Activated CD8-positive, alpha-beta memory T cell treated with anti-CD3 and anti-CD28 coated beads for 1 hour (primary cell): ENCODE results near the gene MAVS.
A peak's percentile ranks its signal among the peaks of the same experiment; 100 is the strongest.
"Not testable (repeated sequence)": the region's sequence is repeated elsewhere in the genome, so short reads cannot be mapped to it uniquely, and the experiment has no call there.

Experiments used
- DNase-seq, 2 donors: peaks; one replicate each; pipeline ENCODE4 v3.0.0-alpha.2; 2020; ENCODE audit warnings: low read depth in 1 of 2; ENCODE audit errors: extremely low read depth in 1 of 2

MAVS gene

GRCh38 chr20:3814928-3815495 is 31.6 kb upstream of the MAVS start:
- DNase-seq, result no peak

DNA sequence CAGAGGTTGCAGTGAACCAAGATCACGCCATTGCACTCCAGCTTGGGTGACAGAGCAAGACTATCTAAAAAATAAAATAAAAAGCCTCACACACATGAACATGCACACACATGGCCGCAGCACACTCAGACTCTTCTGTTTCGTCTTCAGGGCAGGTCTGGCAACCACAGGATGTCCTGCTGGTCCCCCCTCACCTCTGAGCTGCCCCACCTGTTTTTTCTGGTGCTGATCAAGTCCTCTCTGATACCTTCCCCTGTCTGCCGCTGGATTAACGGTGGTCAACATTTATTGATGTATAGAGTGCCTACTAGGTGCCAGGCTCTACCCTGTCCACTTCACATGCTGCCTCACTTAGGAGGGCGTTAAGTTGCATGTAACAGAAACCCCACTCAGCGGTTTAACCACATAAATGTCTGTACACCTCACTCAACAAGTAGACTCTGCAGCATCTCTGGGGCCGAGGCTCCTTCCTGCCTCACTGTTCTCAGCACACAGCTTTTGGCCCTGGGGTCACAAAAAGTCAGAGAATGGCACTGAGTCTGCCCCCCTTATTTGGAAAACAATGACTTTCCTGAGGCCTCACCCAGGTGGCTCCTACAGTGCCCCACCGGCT is 30.8 kb upstream of the MAVS start:
- DNase-seq, result no peak

DNA sequence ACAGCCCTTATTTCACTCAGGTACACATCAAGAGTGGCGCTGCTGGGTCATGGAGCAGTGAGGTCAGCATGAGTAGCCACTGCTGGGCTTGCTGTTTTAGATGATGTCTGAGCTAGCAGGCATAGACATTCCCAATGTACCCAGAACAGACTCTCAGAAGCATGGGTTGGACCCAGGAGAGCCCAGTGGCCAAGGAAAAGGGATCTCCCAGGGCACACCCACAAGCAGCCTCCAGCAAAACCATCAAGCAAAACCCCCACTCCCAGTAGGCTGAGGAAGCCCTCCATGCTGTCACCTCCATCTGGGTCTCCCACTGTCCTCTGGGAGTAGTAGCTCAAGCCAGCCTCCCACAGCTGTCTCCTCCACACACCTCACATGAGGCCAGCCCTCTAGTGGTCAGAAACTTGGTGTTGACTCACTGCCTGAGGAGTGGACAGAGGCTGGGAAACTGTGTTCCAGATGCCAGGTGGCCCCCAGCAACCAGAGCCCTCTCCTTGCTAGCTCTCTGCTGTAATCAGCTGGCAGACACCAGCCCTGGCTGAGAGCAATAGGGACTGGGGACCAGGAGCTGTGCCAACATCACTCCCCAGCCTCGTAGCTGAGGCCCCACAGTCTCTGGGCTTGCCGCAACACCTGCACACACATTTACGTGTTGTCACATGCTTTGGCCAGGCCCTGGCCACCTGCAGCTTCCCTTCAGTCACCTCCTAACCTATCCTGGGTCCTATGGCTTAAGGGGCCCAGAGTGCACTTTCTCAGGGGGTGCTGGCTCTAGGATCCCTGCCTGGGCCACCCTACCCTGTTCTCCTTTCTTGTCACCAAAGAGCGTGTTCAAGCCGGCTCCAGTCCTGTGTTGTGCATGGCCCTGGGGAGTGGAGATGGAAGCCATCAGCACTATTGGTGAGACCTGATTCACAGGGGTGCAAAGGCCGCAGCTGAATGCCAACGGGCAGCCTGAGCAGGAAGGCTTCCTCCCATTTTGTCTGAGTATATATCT is 28.2 kb upstream of the MAVS start:
- DNase-seq, result no peak

DNA sequence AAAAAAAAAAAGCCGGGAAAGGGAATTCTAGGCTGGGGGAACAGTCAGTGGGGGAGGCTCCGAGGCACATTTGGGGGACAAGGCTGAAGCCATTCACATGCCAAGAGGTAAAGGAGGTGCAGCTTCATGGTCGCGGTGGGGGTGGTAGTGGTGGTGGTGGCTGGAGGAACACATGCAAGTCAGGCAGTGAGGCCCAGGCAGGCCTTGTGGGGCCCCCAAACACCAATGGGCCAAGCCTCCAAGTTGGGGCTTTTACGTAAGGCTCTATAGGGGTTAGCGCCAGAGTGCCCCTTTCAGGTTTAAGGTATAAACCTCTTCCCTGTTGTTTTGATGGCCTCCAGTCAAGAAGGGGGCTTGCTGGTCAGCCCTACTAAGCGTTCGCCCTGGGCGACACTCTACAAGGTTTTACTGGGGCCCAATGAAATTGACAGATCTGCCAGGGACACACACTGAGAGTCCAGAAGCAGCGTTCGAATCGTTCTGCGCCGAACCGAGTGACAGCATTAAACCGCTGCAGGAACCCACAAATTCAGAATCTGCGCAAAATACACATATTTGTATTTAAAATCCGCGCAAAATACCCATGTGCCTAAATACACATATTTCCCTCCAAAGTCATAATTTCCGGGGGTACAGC is 27.1 kb upstream of the MAVS start:
- no peak for DNase-seq

DNA sequence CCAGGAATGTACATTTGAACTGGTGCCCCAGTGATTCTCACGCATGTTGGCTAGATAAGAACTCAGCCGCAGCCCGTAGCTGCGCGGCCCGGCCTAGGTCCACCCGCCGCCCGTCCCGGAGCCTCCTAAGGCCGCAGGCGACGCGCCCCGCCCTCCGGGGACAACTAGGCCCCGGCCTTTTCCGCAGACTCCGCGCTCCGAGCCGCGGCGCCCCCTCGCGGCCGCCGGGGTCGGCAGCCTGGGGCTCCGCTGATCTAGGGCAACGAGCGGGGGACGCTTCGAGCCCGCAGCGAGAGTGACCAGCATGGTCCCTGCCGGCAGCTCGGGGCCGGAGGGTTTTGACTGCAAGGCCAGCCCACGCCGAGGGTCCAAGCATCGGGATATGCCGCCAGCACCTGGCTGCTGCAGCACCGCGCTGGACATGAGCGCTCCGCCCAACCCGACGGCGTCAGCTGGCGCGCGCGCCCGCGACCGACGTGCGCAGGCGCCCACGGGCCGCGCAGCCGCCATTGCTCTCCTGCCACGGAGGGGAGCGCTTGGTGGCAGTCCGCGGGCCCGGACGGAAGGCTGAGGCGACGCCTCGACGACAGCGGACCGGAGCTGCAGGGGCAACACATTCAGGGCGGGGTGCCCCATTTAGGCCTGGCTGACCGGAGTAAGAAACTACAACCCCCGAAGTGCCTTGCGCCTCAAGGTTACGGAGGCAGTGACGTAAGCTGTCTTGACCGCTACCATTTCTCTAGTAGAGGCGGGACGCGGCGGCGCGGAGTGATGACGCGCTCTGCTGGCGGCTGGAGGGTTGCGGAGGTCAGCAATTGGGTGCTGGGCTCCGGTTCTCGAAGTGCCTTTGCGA is 26.4 kb upstream of the MAVS start, which contains the start of gene AP5S1:
AP5S1 (plus strand) TSS at position 500 of the 853 bp plus-strand sequence. CDS start 1,571 bp downstream, outside the sequence.
- DNase-seq, result peak; percentile 82 to 83

GRCh38 chr20:3820901-3821727 is 25.5 kb upstream of the MAVS start:
- no peak for DNase-seq

- DNase-seq, result no peak
Measured at GRCh38 chr20:3821996-3822395, 24.6 kb upstream of the MAVS start.

DNA sequence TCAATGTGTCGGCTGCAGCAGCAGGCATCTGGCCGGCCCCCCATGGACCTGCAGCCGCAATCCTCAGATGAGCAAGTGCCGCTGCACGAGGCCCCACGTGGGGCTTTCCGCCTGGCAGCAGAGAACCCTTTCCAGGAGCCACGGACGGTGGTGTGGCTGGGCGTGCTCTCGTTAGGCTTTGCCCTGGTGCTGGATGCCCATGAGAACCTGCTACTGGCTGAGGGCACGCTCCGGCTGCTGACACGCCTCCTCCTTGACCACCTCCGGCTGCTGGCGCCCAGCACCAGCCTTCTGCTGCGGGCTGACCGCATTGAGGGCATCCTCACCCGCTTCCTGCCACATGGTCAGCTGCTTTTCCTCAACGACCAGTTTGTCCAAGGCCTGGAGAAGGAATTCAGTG is 22.8 kb upstream of the MAVS start:
- no peak for DNase-seq

DNA sequence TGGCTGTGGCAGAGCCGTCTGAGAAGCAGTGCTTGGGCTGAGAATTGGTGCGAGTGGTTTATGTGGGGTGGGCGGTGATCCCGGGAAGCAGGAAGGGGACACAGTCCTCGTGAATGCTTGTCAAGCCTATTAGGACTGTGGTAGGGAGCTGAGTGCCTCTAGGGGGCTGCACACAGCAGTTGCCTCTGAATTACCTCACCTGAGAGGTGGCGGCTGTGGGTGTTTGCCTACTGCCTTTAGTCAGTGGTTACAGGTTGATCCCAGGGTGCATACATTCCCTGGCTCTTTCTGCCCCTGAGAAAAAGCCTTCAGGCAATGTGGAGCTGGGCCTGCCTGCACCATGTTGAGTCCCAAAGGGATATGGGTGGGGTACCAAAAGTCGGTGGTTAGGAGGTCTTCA is 21.1 kb upstream of the MAVS start:
- no peak for DNase-seq

DNA sequence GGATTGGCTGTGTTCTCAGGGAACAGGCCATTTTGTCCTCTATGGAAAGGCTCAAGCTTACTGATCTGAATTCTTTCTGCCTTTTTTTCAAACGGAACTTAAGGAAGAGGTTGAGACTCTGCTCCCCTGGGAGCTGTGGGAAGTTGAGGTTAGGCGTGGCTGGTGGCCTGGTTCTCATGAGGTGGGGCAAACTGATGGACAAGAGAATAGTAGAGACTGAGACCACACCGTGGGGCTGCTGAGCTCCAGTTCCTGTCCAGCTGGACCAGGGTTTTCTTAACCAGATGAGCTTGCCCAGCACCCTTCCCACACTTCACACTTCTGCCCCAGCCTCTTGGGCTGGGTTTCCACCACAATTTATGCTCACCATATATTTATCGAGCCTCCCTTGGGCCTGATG is 20.2 kb upstream of the MAVS start:
- no peak for DNase-seq

DNA sequence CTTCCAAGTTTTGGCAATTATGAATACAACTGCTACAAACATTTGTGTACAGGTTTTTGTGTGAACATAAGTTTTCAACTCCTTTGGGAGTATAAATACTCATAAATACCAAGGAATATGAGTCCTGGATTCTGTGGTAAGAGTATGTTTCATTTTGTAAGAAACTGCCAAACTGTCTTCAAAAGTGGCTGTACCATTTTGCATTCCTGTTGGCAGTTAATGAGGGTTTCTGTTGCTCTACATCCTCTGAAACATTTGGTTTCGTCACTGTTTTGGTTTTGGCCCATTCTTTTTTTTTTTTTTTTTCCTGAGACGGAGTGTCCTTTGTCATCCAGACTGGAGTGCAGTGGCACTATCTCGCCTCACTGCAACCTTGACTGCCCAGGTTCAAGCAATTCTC is 17.8 kb upstream of the MAVS start:
- no peak for DNase-seq

GRCh38 chr20:3829891-3830290 is 16.7 kb upstream of the MAVS start:
- not testable (repeated sequence) for DNase-seq

DNA sequence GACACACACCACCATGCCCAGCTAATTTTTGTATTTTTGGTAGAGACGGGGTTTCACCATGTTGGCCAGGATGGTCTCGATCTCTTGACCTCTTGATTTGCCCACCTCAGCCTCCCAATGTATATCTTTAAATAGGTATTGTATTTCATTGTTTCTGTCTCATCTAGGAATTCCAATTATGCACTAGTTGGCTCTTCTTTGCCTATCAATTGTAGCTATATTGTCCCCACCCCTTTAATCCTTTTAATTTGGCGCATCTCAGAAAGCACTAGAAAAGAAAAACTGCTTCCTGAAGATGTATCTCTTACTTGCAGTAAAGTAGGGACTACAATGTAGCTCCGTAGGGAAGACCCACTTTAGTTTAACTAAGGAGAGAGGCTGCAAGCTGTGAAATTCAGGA is 10.5 kb upstream of the MAVS start:
- DNase-seq, result no peak

DNA sequence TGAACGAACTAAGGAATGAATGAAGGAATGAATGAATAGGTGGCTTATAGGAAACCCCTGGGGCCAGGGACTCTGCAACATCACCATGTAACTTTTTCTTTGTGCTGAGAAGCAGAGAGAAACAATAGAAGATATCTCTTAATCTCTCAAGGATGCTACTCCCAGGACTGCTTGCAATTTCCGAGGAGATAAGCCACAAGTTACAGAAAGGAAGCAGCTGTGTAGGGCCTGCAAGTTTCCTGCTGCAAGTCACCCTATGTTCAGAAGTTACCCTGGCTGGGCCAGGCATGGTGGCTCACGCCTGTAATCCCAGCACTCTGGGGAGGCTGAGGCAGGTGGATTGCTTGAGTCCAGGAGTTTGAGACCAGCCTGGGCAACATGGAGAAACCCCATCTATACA is 7.3 kb upstream of the MAVS start:
- no peak for DNase-seq

- DNase-seq, result not testable (repeated sequence)
Measured at GRCh38 chr20:3840201-3840600, 6.4 kb upstream of the MAVS start.

- no peak for DNase-seq
Measured at GRCh38 chr20:3842348-3842930, 4.2 kb upstream of the MAVS start.

GRCh38 chr20:3843490-3843889 is 3.1 kb upstream of the MAVS start:
- DNase-seq, result no peak

- DNase-seq, result not testable (repeated sequence)
Measured at GRCh38 chr20:3843990-3844619, 2.5 kb upstream of the MAVS start.

DNA sequence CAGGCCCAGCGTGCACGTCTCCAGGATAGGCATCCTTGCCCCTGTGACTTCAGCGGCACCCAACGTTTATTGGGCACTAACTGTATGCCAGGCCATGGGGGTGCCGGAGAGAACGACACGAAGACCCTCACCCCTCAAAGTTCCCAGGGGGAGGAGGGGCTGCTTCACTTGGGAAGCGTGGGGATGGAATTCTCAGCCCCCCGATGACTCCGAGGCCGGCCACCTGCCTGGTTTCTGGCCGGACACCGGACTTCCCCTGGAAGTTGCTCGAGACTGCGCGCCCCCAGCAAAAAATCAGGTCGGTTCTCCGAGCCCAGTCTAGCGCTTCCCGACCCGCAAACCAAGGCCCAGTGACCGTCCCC is 275 bp upstream of the MAVS start:
- no peak for DNase-seq
